Tibial nerve (tissue), 4 donors: Measurements from ENCODE around the gene ABLIM2. TPM values are rescaled to one million over a fixed set of nuclear protein-coding genes. Genes with fewer than 3 reads are reported as not detected.

Source experiments
- DNase-seq, 2 donors: peaks; one replicate each; pipeline ENCODE4 v3.0.0-alpha.2; 2019; ENCODE audit warnings: low spot score in 2 of 2
- H3K27ac ChIP-seq, 4 donors: fragments of 200-600 bp; sonication (generic) in 3 of 4; one replicate each; pipeline ENCODE4 v1.5.1; 2017 to 2019; ENCODE audit warnings: mild to moderate bottlenecking in 1 of 4
- H3K27me3 ChIP-seq, 2 donors: fragments of 200-600 bp; sonication (generic) in 1 of 2; one replicate each; pipeline versions ENCODE4 v1.5.1 to v1.6.0; 2017 to 2019
- H3K36me3 ChIP-seq, 3 donors: fragments of 200-600 bp; sonication (generic); one replicate each; pipeline ENCODE4 v1.5.1; 2018 to 2019
- H3K4me1 ChIP-seq, 4 donors: fragments of 200-600 bp; sonication (generic) in 3 of 4; one replicate each; pipeline ENCODE4 v1.5.1; 2017 to 2019
- H3K4me3 ChIP-seq, 4 donors: fragments of 200-600 bp; sonication (generic) in 3 of 4; one replicate each; pipeline ENCODE4 v1.5.1; 2017 to 2019; ENCODE audit warnings: mild to moderate bottlenecking in 1 of 4, moderate library complexity in 1 of 4
- H3K9me3 ChIP-seq, 4 donors: fragments of 200-600 bp; sonication (generic) in 3 of 4; one replicate each; pipeline ENCODE4 v1.5.1; 2017 to 2019
- EP300 ChIP-seq, 2 donors: sonication (generic); formaldehyde crosslinking; IDR thresholded peaks; one replicate each; pipeline ENCODE4 v1.6.1; 2017; ENCODE audit warnings: antibody characterized with exemption in 2 of 2, mild to moderate bottlenecking in 1 of 2
- POLR2A ChIP-seq, 2 donors: fragments of 450-650 bp; IDR thresholded peaks; one replicate each; pipeline ENCODE4 v1.6.1; 2017; ENCODE audit warnings: antibody characterized with exemption in 2 of 2, mild to moderate bottlenecking in 2 of 2, moderate library complexity in 2 of 2
- WGBS, 2 donors: methylation state at CpG; one replicate each; pipeline ENCODE4 v1.1.5; 2018; 5-methylcytosine and 5-hydroxymethylcytosine counted together
- total RNA-seq, 4 donors: library from RNA; depleted of rRNA; stranded (reverse); fragments of >200 nt; gene quantifications; one replicate each; pipeline ENCODE4 v1.1.0, GENCODE V29; 2016
- TF ChIP-seq, protein P1 (sequence below), 5 experiments: fragments of 200-600 bp in 3 of 5; fragments of 450-650 bp in 2 of 5; sonication (generic) in 3 of 5; IDR thresholded peaks; one replicate each; pipeline ENCODE4 v1.5.1; 2016 to 2019; ENCODE audit warnings: antibody characterized with exemption in 5 of 5, mild to moderate bottlenecking in 3 of 5, moderate library complexity in 2 of 5

ABLIM2 gene
- total RNA-seq, 4 donors from 2014 or later, result 29.1 to 125 (median 41.7) TPM

DNA sequence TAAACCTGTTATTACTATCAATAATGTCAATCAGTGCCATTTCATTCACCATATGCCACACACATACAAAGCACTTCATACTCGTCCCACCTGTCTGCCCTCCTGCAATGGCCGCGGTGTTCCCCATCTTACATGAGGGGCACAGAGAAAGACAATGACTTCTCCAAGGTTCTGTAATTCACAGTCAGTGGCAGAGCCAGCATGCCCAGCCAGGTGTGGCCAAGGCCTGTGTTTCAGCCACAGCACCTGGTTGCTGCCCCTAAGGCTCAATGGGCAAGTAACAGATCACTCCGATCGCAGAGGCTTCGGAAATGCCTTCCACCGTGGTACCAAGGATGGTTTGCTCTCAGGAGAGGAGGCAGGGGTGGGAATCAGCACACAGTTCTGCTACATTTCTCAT is 229.9 kb downstream of the ABLIM2 start:
- H3K36me3 ChIP-seq, result peaks cover 0 to 6% (median 0%) of the 10 kb centered on the region in 3 donors
- no peak overlapping the region for H3K4me3 ChIP-seq
- no peaks in the 10 kb centered on the region for H3K27me3 ChIP-seq
- 78 to 85% methylated on average over 7 of the region's 7 CpGs for WGBS, 2 donors
- no peak for DNase-seq
- H3K9me3 ChIP-seq, result peaks cover 0 to 5% (median 0%) of the 10 kb centered on the region in 4 donors
- H3K27ac ChIP-seq, result peak overlapping the region in 1 of 4 donors; percentile 46
- TF ChIP-seq POLR2A (IDR thresholded peaks at IDR 0.05) (no peak), EP300 (IDR thresholded peaks at IDR 0.05) (no peak)
- TF ChIP-seq, protein P1, sequence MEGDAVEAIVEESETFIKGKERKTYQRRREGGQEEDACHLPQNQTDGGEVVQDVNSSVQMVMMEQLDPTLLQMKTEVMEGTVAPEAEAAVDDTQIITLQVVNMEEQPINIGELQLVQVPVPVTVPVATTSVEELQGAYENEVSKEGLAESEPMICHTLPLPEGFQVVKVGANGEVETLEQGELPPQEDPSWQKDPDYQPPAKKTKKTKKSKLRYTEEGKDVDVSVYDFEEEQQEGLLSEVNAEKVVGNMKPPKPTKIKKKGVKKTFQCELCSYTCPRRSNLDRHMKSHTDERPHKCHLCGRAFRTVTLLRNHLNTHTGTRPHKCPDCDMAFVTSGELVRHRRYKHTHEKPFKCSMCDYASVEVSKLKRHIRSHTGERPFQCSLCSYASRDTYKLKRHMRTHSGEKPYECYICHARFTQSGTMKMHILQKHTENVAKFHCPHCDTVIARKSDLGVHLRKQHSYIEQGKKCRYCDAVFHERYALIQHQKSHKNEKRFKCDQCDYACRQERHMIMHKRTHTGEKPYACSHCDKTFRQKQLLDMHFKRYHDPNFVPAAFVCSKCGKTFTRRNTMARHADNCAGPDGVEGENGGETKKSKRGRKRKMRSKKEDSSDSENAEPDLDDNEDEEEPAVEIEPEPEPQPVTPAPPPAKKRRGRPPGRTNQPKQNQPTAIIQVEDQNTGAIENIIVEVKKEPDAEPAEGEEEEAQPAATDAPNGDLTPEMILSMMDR (IDR thresholded peaks at IDR 0.05), result no peak
- H3K4me1 ChIP-seq, result peaks cover 0 to 61% (median 4%) of the 10 kb centered on the region in 4 donors

DNA sequence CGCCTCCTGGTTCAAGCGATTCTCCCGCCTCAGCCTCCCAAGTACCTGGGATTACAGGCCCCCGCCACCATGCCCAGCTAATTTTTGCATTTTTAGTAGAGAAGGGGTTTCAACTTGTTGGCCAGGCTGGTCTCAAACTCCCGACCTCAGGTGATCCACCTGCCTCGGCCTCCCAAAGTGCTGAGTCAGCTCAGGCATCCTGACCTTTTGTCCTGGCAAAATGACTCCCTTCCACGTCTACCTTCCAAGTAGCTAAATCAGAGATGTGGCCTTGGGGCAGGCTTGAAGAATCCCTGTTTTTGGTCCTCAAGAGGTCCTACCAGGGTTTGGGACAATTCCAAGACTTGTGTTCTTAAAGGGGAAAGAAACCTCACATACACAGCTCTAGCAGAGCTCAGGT is 231.8 kb downstream of the ABLIM2 start:
- no peak overlapping the region for H3K4me3 ChIP-seq
- WGBS, 2 donors, result 88 to 93% methylated on average over 7 of the region's 7 CpGs
- peaks cover 0 to 43% (median 4%) of the 10 kb centered on the region in 4 donors for H3K4me1 ChIP-seq
- H3K27ac ChIP-seq, result no peak overlapping the region
- H3K27me3 ChIP-seq, result no peaks in the 10 kb centered on the region
- H3K36me3 ChIP-seq, result no peaks in the 10 kb centered on the region
- TF ChIP-seq, protein P1 (IDR thresholded peaks at IDR 0.05), result no peak
- TF ChIP-seq POLR2A (IDR thresholded peaks at IDR 0.05), result no peak
- no peak for TF ChIP-seq EP300 (IDR thresholded peaks at IDR 0.05)
- H3K9me3 ChIP-seq, result no peaks in the 10 kb centered on the region
- DNase-seq, result no peak

GRCh38 chr4:7924570-7924969 is 234.0 kb downstream of the ABLIM2 start:
- 68 to 77% methylated on average over 4 of the region's 4 CpGs for WGBS, 2 donors

DNA sequence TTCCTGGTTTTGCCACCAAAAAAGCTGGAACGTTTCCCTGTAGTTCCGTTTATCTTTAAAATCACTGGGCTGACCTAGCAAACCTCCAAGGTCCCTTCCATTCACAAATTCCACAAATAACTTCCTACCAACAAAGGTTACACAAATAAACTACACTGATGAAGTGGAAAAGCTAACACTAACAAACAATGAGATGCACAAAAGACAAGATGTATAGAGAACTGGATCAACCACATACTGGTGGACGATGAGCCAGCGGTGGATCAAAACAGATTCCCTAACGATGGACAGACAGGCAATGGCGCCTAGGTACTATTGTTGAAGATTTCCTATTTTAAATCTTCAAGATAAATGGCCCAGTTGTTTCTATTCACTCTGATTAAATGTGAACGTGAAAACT is 234.4 kb downstream of the ABLIM2 start:
- no peaks in the 10 kb centered on the region for H3K27me3 ChIP-seq
- no peak for DNase-seq
- H3K27ac ChIP-seq, result no peak overlapping the region
- H3K36me3 ChIP-seq, result no peaks in the 10 kb centered on the region
- H3K4me1 ChIP-seq, result peaks cover 0 to 21% (median 0%) of the 10 kb centered on the region in 4 donors
- 54 to 61% methylated on average over 7 of the region's 7 CpGs for WGBS, 2 donors
- H3K4me3 ChIP-seq, result no peak overlapping the region
- H3K9me3 ChIP-seq, result no peaks in the 10 kb centered on the region
- TF ChIP-seq EP300 (IDR thresholded peaks at IDR 0.05) (no peak), POLR2A (IDR thresholded peaks at IDR 0.05) (no peak)
- TF ChIP-seq, protein P1 (IDR thresholded peaks at IDR 0.05), result no peak

More at GRCh38 chr4:7924570-7924969, 234.0 kb downstream of the ABLIM2 start:
- no peak for DNase-seq
- H3K27ac ChIP-seq, result no peak overlapping the region
- H3K27me3 ChIP-seq, result no peaks in the 10 kb centered on the region
- H3K36me3 ChIP-seq, result no peaks in the 10 kb centered on the region
- TF ChIP-seq, protein P1 (IDR thresholded peaks at IDR 0.05), result no peak
- TF ChIP-seq POLR2A (IDR thresholded peaks at IDR 0.05) (no peak), EP300 (IDR thresholded peaks at IDR 0.05) (no peak)
- no peaks in the 10 kb centered on the region for H3K9me3 ChIP-seq
- no peak overlapping the region for H3K4me3 ChIP-seq
- peaks cover 0 to 25% (median 1%) of the 10 kb centered on the region in 4 donors for H3K4me1 ChIP-seq

- 80 to 88% methylated on average over 7 of the region's 7 CpGs for WGBS, 2 donors
- Histone ChIP-seq H3K36me3 (no peaks in the 10 kb centered on the region), H3K27ac (no peak overlapping the region), H3K27me3 (no peaks in the 10 kb centered on the region), H3K4me3 (no peak overlapping the region), H3K9me3 (no peaks in the 10 kb centered on the region), H3K4me1 (peaks cover 0 to 21% (median 0%) of the 10 kb centered on the region in 4 donors)
- TF ChIP-seq, protein P1 (IDR thresholded peaks at IDR 0.05), result no peak
- TF ChIP-seq POLR2A (IDR thresholded peaks at IDR 0.05), result no peak
- TF ChIP-seq EP300 (IDR thresholded peaks at IDR 0.05), result no peak
- no peak for DNase-seq
These were observed 236.1 kb downstream of the ABLIM2 start for GRCh38 chr4:7922466-7922865.
